AG09309 (cell line): ENCODE data around the gene NTRK2.

Experiments used
- DNase-seq: peaks from one replicate; pipeline ENCODE4 v3.0.0-alpha.2; 2010; ENCODE audit warnings: low read depth
- H3K4me3 ChIP-seq: 2 replicates; pipeline ENCODE4 v1.5.1; 2011; ENCODE audit warnings: mild to moderate bottlenecking, low read depth, low read length, moderate library complexity; ENCODE audit not compliant: control insufficient read depth
- TF ChIP-seq, protein P1 (sequence below): IDR thresholded peaks from 2 replicates; pipeline ENCODE4 v1.5.1; 2011; ENCODE audit warnings: mild to moderate bottlenecking, low read depth, low read length, inconsistent platforms; ENCODE audit not compliant: insufficient read depth, control insufficient read depth; ENCODE audit errors: missing control alignments

NTRK2 gene

DNA sequence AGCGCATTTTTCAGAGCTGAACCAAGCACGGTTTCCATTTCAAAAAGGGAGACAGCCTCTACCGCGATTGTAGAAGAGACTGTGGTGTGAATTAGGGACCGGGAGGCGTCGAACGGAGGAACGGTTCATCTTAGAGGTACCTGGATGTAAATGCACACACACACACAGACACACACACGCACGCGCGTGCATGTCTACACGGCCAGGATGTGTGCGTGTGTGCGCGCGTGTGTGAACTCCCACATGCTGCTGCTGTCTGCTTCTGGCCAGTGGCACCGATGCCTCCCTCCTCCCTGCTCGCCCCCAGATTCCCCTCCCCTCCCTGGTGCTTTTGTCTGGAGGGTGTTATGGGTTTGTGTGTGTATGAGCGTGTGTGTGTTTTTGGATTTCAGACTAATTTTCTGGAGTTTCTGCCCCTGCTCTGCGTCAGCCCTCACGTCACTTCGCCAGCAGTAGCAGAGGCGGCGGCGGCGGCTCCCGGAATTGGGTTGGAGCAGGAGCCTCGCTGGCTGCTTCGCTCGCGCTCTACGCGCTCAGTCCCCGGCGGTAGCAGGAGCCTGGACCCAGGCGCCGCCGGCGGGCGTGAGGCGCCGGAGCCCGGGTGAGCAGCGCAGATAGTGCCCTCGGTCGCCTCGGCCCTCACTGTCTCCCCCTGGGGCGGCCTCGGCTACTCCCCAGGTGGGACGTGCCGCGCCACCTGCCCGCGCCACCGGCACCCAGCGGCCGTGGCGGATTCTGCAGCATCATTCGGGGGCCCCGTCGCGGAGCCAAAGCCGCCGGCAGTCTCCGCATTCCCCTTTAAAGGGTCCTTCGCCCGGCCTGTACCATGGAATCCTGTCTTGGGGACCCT is at the start of gene NTRK2:
Gene NTRK2 (plus strand): TSS at position 442 of the 850 bp plus-strand sequence. CDS start 1,020 bp downstream, outside the sequence.
- H3K4me3 ChIP-seq, result peak within 1 kb of the TSS; percentile 42
- DNase-seq, result no peak

DNA sequence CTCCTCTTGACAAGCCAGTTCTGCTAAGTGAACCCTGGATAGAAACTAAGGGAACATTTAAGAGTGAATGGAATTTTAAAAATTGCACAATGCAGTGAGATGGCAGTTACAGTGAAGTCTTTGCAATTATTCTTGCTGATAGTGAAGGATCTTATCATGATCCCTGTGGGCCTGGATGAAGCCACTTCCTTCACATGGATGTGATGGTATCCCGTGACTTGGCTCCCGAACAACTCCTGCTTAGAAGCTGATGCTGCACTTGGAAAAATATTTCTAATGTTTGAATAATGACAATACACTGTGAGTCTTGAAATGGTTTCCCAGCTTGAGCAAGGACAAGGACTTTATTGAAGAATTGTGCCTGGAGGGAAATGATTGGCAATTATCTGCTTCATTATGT is 49.2 kb upstream of the NTRK2 start:
- TF ChIP-seq, protein P1, sequence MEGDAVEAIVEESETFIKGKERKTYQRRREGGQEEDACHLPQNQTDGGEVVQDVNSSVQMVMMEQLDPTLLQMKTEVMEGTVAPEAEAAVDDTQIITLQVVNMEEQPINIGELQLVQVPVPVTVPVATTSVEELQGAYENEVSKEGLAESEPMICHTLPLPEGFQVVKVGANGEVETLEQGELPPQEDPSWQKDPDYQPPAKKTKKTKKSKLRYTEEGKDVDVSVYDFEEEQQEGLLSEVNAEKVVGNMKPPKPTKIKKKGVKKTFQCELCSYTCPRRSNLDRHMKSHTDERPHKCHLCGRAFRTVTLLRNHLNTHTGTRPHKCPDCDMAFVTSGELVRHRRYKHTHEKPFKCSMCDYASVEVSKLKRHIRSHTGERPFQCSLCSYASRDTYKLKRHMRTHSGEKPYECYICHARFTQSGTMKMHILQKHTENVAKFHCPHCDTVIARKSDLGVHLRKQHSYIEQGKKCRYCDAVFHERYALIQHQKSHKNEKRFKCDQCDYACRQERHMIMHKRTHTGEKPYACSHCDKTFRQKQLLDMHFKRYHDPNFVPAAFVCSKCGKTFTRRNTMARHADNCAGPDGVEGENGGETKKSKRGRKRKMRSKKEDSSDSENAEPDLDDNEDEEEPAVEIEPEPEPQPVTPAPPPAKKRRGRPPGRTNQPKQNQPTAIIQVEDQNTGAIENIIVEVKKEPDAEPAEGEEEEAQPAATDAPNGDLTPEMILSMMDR, result no peak
- no peak for DNase-seq
- H3K4me3 ChIP-seq, result no peak overlapping the region

More for the DNA sequence above, at the start of gene NTRK2:
- TF ChIP-seq, protein P1, result no peak

DNA sequence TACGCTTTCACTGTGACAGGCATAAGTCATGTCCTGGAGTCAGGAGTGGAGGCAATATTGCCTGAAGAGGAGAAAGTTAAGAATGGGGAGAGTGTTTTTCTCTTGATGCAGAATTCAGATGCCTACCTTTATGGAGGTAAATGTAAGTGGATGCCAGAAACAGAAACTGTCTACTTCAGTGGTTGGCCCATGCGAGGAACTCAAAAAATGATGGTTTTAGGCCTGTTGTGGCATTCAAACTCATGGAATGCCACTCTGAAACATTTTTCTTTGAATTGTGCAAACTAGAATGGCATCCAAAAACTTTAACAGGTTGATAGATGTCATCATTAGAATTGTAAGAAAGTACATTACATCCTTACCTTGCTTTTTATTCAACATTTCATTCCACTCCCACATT is 47.7 kb upstream of the NTRK2 start:
- TF ChIP-seq, protein P1, result no peak
- no peak for DNase-seq
- H3K4me3 ChIP-seq, result no peak overlapping the region

GRCh38 chr9:84622981-84623380 is 46.5 kb upstream of the NTRK2 start:
- TF ChIP-seq, protein P1, result no peak
- DNase-seq, result no peak
- H3K4me3 ChIP-seq, result no peak overlapping the region

- TF ChIP-seq, protein P1, result no peak
- DNase-seq, result no peak
Observed at GRCh38 chr9:84636436-84636835, 33.1 kb upstream of the NTRK2 start.

GRCh38 chr9:84642553-84643141 is 26.9 kb upstream of the NTRK2 start:
- no peak for DNase-seq
- H3K4me3 ChIP-seq, result no peak overlapping the region
- TF ChIP-seq, protein P1, result no peak

More at GRCh38 chr9:84636436-84636835, 33.1 kb upstream of the NTRK2 start:
- no peak overlapping the region for H3K4me3 ChIP-seq
